A549 (cell line): ENCODE measurements around the gene BCLAF1. TPM values are rescaled to one million over a fixed set of nuclear protein-coding genes. Genes with fewer than 3 reads are reported as not detected.

ENCODE experiments used
- ATAC-seq, 2 experiments: fragments of 200-7000 bp in 1 of 2; fragments of >200 bp in 1 of 2; cut with Nextera tagmentation in 1 of 2; cut with Tn5 transposase in 1 of 2; 3 replicates each; pipeline versions ENCODE4 v1.8.0 to v1.9.1; 2018 to 2020; ENCODE audit warnings: mild to moderate bottlenecking in 1 of 2, moderate library complexity in 1 of 2
- CTCF ChIA-PET: fragments of 300-600 bp; sonication (Branson Sonifier 250); formaldehyde crosslinking; extraction: SDS; loops from one replicate; lab custom pipeline; 2021; ENCODE audit warnings: antibody characterized with exemption, inconsistent platforms; lab: Yijun Ruan, JAX
- POLR2A ChIA-PET: fragments of 350-600 bp; formaldehyde crosslinking; extraction: SDS; loops from one replicate; lab custom pipeline; 2021; ENCODE audit warnings: antibody characterized with exemption, inconsistent platforms; lab: Yijun Ruan, JAX
- DNase-seq, 2 experiments: peaks; one replicate each; pipeline versions ENCODE4 v3.0.0 to v3.0.0-alpha.2; 2011 to 2016; ENCODE audit warnings: low read depth in 1 of 2, low spot score in 1 of 2
- FAIRE-seq: peaks from 2 replicates; lab custom pipeline; 2011; peaks lifted over from hg19 to GRCh38; lab: Jason Lieb, UNC
- H3K27ac ChIP-seq, 2 experiments: fragments of >200 bp; sonication (Bioruptor Twin); formaldehyde crosslinking; 3 replicates each; pipeline ENCODE4 v1.5.1; 2016 to 2017
- H3K4me1 ChIP-seq: fragments of >200 bp; sonication (Bioruptor Twin); formaldehyde crosslinking; 3 replicates; pipeline ENCODE4 v1.6.1; 2016
- H3K4me2 ChIP-seq: fragments of >200 bp; sonication (Bioruptor Twin); formaldehyde crosslinking; 3 replicates; pipeline ENCODE4 v1.6.1; 2016
- H3K4me3 ChIP-seq: fragments of >200 bp; sonication (Bioruptor Twin); formaldehyde crosslinking; 3 replicates; pipeline ENCODE4 v1.5.1; 2016
- H3K9me3 ChIP-seq: fragments of >200 bp; sonication (Bioruptor Twin); formaldehyde crosslinking; 3 replicates; pipeline ENCODE4 v1.6.1; 2016
- ATOH8 ChIP-seq: fragments of 250-450 bp; sonication (Bioruptor Pico); IDR thresholded peaks from 2 replicates; pipeline ENCODE4 v1.5.0; 2020; ENCODE audit warnings: low read depth, mild to moderate bottlenecking, moderate library complexity
- CEBPB ChIP-seq, 2 experiments: fragments of >200 bp in 1 of 2; sonication (Bioruptor Twin) in 1 of 2; formaldehyde crosslinking in 1 of 2; IDR thresholded peaks; 2 replicates each; pipeline ENCODE4 v1.6.1; 2012 to 2016
- CHD2 ChIP-seq: fragments of 150-350 bp; IDR thresholded peaks from 2 replicates; pipeline ENCODE4 v1.6.1; 2014; ENCODE audit warnings: low read length; ENCODE audit not compliant: partially characterized antibody
- CHD4 ChIP-seq: fragments of 200-600 bp; sonication (generic); IDR thresholded peaks from 2 replicates; pipeline ENCODE4 v1.6.1; 2016; ENCODE audit warnings: antibody characterized with exemption, mild to moderate bottlenecking, borderline replicate concordance
- EHF ChIP-seq: fragments of 250-450 bp; sonication (Bioruptor Pico); IDR thresholded peaks from 2 replicates; pipeline ENCODE4 v1.5.0; 2020; ENCODE audit warnings: mild to moderate bottlenecking
- HDAC2 ChIP-seq: fragments of 200-600 bp; sonication (generic); IDR thresholded peaks from 2 replicates; pipeline ENCODE4 v1.6.1; 2016
- HOXB5 ChIP-seq: fragments of 250-450 bp; sonication (Bioruptor Pico); IDR thresholded peaks from 2 replicates; pipeline ENCODE4 v1.5.0; 2020; ENCODE audit warnings: mild to moderate bottlenecking, moderate library complexity
- JUN ChIP-seq, 2 experiments: fragments of >200 bp; sonication (Bioruptor Twin); formaldehyde crosslinking; IDR thresholded peaks; 2 replicates in 1 of 2; 3 replicates in 1 of 2; pipeline ENCODE4 v1.6.1; 2016 to 2017
- JUNB ChIP-seq: fragments of >200 bp; sonication (Bioruptor Twin); formaldehyde crosslinking; IDR thresholded peaks from 2 replicates; pipeline ENCODE4 v1.6.1; 2016
- KDM5A ChIP-seq: fragments of 200-600 bp; sonication (generic); IDR thresholded peaks from 2 replicates; pipeline ENCODE4 v1.6.1; 2016; ENCODE audit warnings: antibody characterized with exemption, mild to moderate bottlenecking
- MYC ChIP-seq: IDR thresholded peaks from 2 replicates; pipeline ENCODE4 v1.6.1; 2012; ENCODE audit warnings: mild to moderate bottlenecking, inconsistent platforms, low read length, improper control_type of control experiment, borderline replicate concordance
- PHF8 ChIP-seq: fragments of 200-600 bp; sonication (generic); IDR thresholded peaks from 2 replicates; pipeline ENCODE4 v1.6.1; 2016; ENCODE audit warnings: low read depth, mild to moderate bottlenecking, antibody characterized with exemption, moderate library complexity, borderline replicate concordance
- POLR2AphosphoS2 ChIP-seq: conservative IDR thresholded peaks from 2 replicates; pipeline ENCODE4 v1.6.1; 2012; ENCODE audit warnings: low read length, improper control_type of control experiment, inconsistent platforms
- RAD21 ChIP-seq, 2 experiments: fragments of >200 bp in 1 of 2; sonication (Bioruptor Twin) in 1 of 2; formaldehyde crosslinking in 1 of 2; IDR thresholded peaks in 1 of 2; conservative IDR thresholded peaks in 1 of 2; 2 replicates in 1 of 2; 3 replicates in 1 of 2; pipeline ENCODE4 v1.6.1; 2012 to 2018; ENCODE audit warnings: inconsistent platforms in 1 of 2
- RFX5 ChIP-seq: fragments of 450-650 bp; IDR thresholded peaks from 2 replicates; pipeline ENCODE4 v1.7.1; 2014; ENCODE audit warnings: antibody characterized with exemption, mild to moderate bottlenecking, moderate library complexity
- SMC3 ChIP-seq: fragments of >200 bp; sonication (Bioruptor Twin); formaldehyde crosslinking; IDR thresholded peaks from 3 replicates; pipeline ENCODE4 v1.6.1; 2018; ENCODE audit warnings: inconsistent platforms
- TP53 ChIP-seq: fragments of 250-450 bp; sonication (Bioruptor Pico); IDR thresholded peaks from 2 replicates; pipeline ENCODE4 v1.5.0; 2021; ENCODE audit warnings: mild to moderate bottlenecking, moderate library complexity
- ZC3H11A ChIP-seq: fragments of 450-650 bp; IDR thresholded peaks from 2 replicates; pipeline ENCODE4 v1.6.1; 2014; ENCODE audit warnings: antibody characterized with exemption, mild to moderate bottlenecking
- ZFP36 ChIP-seq: fragments of 450-650 bp; IDR thresholded peaks from 2 replicates; pipeline ENCODE4 v1.6.1; 2014; ENCODE audit warnings: borderline replicate concordance; ENCODE audit not compliant: partially characterized antibody
- WGBS: methylation state at CpG from one replicate; pipeline ENCODE4 v1.1.6; 2017; ENCODE audit errors: missing lambda C conversion rate; 5-methylcytosine and 5-hydroxymethylcytosine counted together
- polyA plus RNA-seq, 4 experiments: library from polyadenylated mRNA; depleted of rRNA in 3 of 4; stranded (reverse); fragments of >200 nt; fragmentation: RNase III in 1 of 4; extraction: RNeasy Plus Mini Kit Qiagen cat#74134 plus additional on column Dnase treatment in 1 of 4; gene quantifications; 2 replicates in 3 of 4; 3 replicates in 1 of 4; pipeline ENCODE4 v1.2.3, GENCODE V29; 2011 to 2017
- TF ChIP-seq, protein P1 (sequence below): fragments of >200 bp; sonication (Bioruptor Twin); formaldehyde crosslinking; IDR thresholded peaks from 3 replicates; pipeline ENCODE4 v1.5.1; 2016
- TF ChIP-seq, protein P2 (sequence below): fragments of >200 bp; sonication (Bioruptor Twin); formaldehyde crosslinking; IDR thresholded peaks from 2 replicates; pipeline ENCODE4 v1.6.1; 2016

Gene BCLAF1
- polyA plus RNA-seq, 2 of the 4 experiments (the other 2 are of a cell fraction), result 96.0 to 122 TPM

DNA sequence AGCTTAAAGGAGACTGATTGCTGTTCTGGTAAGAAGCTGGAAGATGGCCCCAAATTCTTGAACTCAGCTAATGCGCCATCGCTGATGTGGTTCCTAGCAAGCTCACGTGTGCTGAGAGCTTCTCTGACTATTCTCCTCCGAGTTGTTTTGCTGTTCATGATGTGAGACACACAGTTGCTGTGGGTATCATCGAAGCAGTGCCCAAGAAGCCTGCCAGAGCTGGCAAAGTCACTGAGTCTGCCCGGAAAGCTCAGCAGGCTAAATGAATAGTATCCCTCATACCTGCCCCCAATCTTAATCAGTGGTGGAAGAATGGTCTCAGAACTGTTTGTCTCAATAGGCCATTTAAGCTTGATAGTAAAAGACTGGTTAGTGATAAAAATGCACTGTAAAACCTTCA is 28.3 kb upstream of the BCLAF1 start:
- no peak overlapping the region for H3K4me2 ChIP-seq
- ChIA-PET CTCF (interaction anchor here (0.9 to 3.2 kb wide), 14 partner anchors 12 to 867 kb away, joined by 3 to 10 read pairs (median 5); partner anchors contain the start of gene MAP7), POLR2A (no interaction called here)
- no peak overlapping the region for H3K4me3 ChIP-seq
- DNase-seq (no peak), ATAC-seq (no peak), FAIRE-seq (no peak)
- 50% methylated on average over 5 of the region's 6 CpGs for WGBS
- 0 out of 6 replicates have a peak overlapping the region, but pooled peaks of 1 of the 2 experiments have one; percentile 8 for H3K27ac ChIP-seq
- no peaks in the 10 kb centered on the region for H3K9me3 ChIP-seq
- no peaks in the 10 kb centered on the region for H3K4me1 ChIP-seq
- no peak for TF ChIP-seq ATOH8
- TF ChIP-seq ZFP36, result no peak
- TF ChIP-seq TP53 (CRISPR knock-in tag), result no peak
- TF ChIP-seq HOXB5, result no peak
- no peak for TF ChIP-seq RAD21 (conservative IDR thresholded peaks at IDR 0.05 in 1 of 2, IDR thresholded peaks at IDR 0.05 in 1 of 2)
- no peak for TF ChIP-seq CEBPB (IDR thresholded peaks at IDR 0.05)
- TF ChIP-seq RFX5, result no peak
- no peak for TF ChIP-seq POLR2AphosphoS2
- TF ChIP-seq CHD2, result no peak
- no peak for TF ChIP-seq ZC3H11A
- TF ChIP-seq KDM5A, result no peak
- no peak for TF ChIP-seq JUNB
- no peak for TF ChIP-seq JUN (IDR thresholded peaks at IDR 0.05)
- no peak for TF ChIP-seq PHF8
- no peak for TF ChIP-seq MYC
- TF ChIP-seq CHD4, result no peak

DNA sequence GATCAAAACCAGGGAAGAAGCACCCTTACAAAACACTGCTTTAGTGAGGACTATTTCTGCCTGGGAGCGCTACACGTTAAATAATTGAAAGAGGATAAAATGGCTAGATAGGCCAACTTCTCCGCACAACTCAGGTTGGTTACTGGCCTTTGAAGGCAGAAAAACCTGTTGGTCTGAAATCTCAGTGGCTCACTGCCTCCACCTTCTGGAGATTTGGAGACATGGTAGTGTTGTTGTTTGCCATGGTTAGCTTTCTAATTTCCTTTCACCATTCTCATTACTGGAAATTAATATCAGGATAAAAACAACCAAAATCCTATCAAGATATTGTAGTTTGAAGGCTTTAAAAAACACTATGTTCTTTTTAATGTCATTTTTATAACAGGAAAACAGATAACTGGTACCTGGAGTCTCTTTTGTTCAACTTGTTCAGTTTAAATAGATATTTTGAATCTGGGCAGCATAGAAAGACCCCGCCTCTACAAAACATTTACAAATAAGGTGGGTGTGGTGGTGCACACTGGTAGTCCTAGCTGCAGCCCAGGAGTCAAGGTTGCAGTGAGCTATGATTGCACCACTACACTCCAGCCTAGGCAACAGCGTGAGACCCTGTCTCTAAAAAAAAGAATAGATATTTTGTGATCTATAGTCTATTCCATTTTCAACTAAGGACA is 27.5 kb upstream of the BCLAF1 start:
- DNase-seq, result peak; percentile 38 to 69
- 29% methylated on average over 5 of the region's 5 CpGs for WGBS
- POLR2A ChIA-PET, result interaction anchor here (0.7 kb wide), 1 partner anchor 28 kb away, joined by 4 read pairs; the partner anchor contains the start of gene BCLAF1
- H3K9me3 ChIP-seq, result no peaks in the 10 kb centered on the region
- no peaks in the 10 kb centered on the region for H3K4me1 ChIP-seq
- no peak overlapping the region for H3K4me3 ChIP-seq
- FAIRE-seq, result no peak
- TF ChIP-seq HDAC2, result no peak
- peak; percentile 72 for TF ChIP-seq SMC3
- TF ChIP-seq, protein P1, sequence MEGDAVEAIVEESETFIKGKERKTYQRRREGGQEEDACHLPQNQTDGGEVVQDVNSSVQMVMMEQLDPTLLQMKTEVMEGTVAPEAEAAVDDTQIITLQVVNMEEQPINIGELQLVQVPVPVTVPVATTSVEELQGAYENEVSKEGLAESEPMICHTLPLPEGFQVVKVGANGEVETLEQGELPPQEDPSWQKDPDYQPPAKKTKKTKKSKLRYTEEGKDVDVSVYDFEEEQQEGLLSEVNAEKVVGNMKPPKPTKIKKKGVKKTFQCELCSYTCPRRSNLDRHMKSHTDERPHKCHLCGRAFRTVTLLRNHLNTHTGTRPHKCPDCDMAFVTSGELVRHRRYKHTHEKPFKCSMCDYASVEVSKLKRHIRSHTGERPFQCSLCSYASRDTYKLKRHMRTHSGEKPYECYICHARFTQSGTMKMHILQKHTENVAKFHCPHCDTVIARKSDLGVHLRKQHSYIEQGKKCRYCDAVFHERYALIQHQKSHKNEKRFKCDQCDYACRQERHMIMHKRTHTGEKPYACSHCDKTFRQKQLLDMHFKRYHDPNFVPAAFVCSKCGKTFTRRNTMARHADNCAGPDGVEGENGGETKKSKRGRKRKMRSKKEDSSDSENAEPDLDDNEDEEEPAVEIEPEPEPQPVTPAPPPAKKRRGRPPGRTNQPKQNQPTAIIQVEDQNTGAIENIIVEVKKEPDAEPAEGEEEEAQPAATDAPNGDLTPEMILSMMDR, result peak; percentile 72
- peak; percentile 75 to 78 for TF ChIP-seq RAD21 (conservative IDR thresholded peaks at IDR 0.05 in 1 of 2, IDR thresholded peaks at IDR 0.05 in 1 of 2)
- TF ChIP-seq, protein P2, sequence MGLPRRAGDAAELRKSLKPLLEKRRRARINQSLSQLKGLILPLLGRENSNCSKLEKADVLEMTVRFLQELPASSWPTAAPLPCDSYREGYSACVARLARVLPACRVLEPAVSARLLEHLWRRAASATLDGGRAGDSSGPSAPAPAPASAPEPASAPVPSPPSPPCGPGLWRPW, result no peak
- CTCF ChIA-PET, result interaction anchor here (0.6 to 3.2 kb wide), 26 partner anchors 8 to 868 kb away, joined by 3 to 10 read pairs (median 4); partner anchors contain the start of genes MAP7 and MTFR2
- peak; percentile 71 to 87 for ATAC-seq
- H3K27ac ChIP-seq, result no peak overlapping the region
- H3K4me2 ChIP-seq, result no peak overlapping the region

DNA sequence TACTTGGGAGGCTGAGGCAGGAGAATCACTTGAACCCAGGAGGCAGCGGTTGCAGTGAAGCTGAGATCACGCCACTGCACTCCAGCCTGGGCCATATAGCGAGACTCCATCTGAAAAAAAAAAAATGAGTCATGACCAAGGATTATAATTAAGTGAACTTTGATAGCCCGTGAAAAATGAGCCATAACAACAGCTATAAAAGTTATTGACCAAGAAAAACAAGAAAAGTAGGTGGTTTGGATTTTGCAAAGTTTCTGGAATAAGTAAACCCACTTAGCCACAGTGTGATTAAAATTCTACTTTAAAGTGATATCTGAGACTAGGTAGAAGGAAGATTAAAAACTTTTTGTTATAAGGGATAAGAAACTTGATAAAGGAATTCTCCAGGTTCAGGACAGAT is 25.9 kb upstream of the BCLAF1 start:
- CTCF ChIA-PET, result interaction anchor here (0.6 to 1.9 kb wide), 6 partner anchors 15 to 864 kb away, joined by 3 to 7 read pairs (median 3); no protein-coding TSS in a partner anchor
- FAIRE-seq (no peak), ATAC-seq (no peak)

More for the DNA sequence above, 25.9 kb upstream of the BCLAF1 start:
- no peak overlapping the region for H3K4me2 ChIP-seq
- no peak overlapping the region for H3K27ac ChIP-seq
- H3K9me3 ChIP-seq, result no peaks in the 10 kb centered on the region
- 80% methylated on average over 4 of the region's 4 CpGs for WGBS
- no peaks in the 10 kb centered on the region for H3K4me1 ChIP-seq
- POLR2A ChIA-PET, result interaction anchor here (0.7 kb wide), 1 partner anchor 26 kb away, joined by 3 read pairs; the partner anchor contains the start of gene BCLAF1
- H3K4me3 ChIP-seq, result no peak overlapping the region
- no peak for DNase-seq
- TF ChIP-seq EHF (CRISPR knock-in tag) (no peak), CEBPB (IDR thresholded peaks at IDR 0.05) (no peak)
